HG03520 (cell line): ENCODE data around the gene IL32.

Experiments
- ATAC-seq: cut with Tn5 transposase; IDR thresholded peaks from one replicate; pipeline ENCODE4 v1.9.1; 2021; ENCODE audit warnings: mild to moderate bottlenecking, moderate library complexity; ENCODE audit not compliant: unreplicated experiment

The IL32 gene

DNA sequence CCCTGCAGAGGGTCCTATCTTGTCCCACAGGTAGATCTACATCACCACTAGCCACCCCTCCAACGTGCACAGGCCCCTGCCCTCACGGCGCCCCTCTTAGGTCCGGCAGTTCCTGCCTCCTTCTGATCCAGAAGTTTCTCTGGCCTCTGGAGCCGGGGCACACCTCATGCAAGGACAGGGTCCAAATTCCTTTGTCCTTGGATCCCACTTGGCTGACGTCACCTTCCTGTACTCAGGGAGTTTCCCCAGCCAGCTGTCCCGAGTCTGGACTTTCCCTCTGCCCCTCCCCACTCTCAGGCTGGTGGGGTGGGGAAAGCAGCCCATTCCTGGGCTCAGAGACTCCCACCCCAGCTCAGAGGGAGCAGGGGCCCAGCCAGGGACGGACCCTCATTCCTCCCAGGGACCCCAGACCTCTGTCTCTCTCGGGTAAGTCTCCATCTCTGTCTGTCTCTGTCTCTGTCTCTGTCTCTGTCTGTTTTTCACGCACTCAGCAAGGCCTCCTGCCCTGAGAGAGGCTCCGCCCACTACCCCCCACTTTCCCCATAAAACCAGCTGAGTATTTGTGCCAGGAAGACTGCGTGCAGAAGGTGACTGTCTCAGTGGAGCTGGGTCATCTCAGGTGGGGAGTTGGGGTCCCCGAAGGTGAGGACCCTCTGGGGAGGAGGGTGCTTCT, at the start of gene IL32:
TSS of gene IL32 (plus strand) at position 572 of the 673 bp plus-strand sequence. CDS start 172 bp downstream, outside the sequence.
- no peak for ATAC-seq

DNA sequence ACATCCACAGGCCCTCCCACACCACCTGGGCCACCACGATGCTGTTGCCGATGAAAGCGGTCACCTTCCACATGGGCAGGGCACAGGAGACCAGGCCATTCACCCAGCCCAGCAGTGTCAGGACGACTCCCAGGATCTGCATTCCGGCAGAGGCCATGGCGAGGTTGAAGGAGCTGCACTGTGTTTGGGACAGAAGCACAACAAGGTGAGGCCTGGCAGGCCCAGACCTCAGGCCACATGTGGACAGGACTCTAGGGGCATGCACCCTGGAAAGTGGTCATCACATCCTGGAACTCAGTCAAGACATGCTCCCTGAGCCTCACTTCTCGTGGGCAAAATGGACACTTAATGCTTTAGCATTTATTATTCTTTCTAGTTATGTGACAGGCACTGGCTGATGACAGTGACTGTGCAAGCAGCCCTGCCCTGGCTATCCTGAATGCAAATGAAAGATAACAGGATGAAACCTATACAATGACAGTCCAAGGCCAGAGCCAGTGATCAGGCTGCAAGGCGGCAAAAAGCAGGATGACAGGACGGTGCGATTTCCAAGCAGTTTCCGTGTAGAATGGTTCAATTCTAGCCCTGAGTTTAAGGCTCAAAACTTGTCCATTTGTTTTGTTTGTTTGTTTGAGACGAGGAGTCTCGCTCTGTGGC, 49.4 kb upstream of the IL32 start:
- ATAC-seq: no peak

- ATAC-seq: no peak
These were observed 48.1 kb upstream of the IL32 start for GRCh38 chr16:3017344-3017743.

DNA sequence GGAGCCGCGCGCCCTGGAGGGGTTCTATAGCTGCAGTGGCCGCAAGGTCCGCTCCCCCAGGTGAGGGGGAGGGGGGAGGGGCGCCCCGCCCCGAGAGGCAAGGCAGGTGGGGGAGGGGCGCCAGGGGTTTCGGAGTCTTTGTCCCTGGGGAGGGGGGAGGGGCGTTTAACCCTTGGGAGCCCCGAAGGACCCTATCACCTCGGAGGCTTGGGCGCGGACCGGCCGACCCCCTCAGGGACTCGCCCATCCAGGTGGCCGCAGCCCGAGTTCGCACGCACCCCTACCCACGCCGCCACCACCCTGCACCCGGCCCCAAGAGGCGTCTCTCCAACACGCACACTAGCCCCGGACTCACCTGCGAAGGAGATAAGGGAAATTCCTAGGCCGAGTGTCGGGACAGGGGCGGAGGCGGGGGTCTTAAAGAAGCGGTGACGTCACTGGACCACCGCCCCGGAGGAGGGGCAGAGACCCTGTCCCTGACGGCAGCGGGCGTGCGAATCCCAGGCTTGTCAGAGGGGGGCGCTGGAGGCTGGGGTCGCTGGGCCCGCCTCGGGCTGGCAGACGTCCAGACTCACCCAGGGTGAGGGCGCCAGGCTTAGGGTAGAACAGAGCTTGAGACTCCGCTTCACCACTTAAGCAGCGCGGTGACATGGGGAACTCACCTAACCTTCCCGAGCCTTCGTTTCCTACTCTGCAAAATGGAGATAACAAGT, 47.5 kb upstream of the IL32 start, which contains the start of gene CLDN6:
TSS of gene CLDN6 (minus strand) at position 390 of the 713 bp plus-strand sequence. CDS start 2,162 bp downstream, outside the sequence.
- no peak for ATAC-seq

- no peak for ATAC-seq
These were observed 45.7 kb upstream of the IL32 start for GRCh38 chr16:3019594-3020246.

DNA sequence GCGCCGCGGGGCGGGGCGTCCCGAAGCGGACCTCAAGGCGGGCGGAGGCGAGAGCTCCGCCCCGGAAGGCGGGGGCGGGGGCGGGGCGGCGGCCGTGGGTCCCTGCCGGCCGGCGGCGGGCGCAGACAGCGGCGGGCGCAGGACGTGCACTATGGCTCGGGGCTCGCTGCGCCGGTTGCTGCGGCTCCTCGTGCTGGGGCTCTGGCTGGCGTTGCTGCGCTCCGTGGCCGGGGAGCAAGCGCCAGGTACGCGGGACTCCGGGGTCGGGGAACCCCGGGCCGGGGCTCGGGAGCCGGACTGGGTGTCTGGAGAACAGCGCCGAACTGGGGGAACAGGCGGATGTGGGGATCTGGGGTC, 45.2 kb upstream of the IL32 start, which contains the start of gene TNFRSF12A:
TSS of gene TNFRSF12A (plus strand) at position 122 of the 357 bp plus-strand sequence. CDS start at position 152, 30 bp downstream.
- ATAC-seq: no peak

GRCh38 chr16:3020604-3021448, 44.6 kb upstream of the IL32 start:
- ATAC-seq: no peak

- no peak for ATAC-seq
These were observed 43.8 kb upstream of the IL32 start for GRCh38 chr16:3021449-3022207.

- ATAC-seq: no peak
These were observed 43.2 kb upstream of the IL32 start for GRCh38 chr16:3022208-3022683.

GRCh38 chr16:3022684-3023414, 42.6 kb upstream of the IL32 start:
- no peak for ATAC-seq

DNA sequence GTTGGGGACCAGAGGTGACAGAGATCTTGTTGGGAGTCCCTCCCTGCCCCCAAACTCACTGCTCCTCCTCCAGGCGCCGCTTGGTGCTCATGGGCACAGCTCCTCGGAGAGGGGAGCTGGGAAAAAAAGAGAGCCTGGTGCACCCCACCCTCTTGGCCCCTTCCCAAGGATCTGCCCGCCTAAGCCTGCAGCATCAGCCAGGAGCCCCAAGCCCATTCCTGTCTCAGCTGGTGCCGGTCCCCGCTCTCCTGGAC, 42.1 kb upstream of the IL32 start:
- ATAC-seq: no peak

DNA sequence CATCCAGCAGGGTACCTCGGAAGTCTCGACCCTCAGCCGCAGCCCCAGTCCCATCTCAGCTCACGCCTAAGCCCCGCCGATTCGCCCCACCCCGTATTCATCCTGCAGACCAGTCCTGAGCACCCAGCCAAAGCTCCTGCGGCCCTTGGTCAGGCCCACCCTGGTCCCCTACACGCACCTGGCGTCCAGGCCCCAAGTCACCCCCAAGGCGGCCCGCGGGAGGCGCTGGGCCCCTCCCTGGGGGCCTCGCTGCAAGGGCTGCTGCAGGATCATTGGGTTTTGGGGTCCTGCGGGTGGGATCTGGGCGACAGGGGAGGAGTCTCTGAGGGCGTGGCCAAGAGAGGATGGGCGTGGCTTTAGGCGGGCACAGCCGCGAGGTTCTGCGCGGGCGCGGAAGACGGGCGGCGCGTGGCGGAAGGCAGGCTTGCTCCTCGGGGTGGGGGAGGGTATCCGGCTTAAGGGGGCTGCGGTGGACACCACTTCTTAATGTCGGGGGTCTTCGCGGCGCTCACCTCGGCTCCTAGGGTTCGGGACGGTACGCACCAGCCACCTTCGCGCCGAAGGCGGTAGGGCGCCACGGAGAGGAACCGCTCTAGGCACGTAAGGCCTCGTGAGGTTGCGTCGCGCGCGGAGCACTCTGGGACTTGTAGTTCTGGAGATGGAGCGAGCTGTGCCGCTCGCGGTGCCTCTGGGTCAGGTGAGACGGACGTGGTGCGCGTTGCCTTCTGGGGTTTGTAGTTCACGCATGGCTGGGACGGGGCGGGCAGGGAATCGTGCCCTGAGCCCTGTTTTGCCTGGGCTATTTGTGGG, 41.6 kb upstream of the IL32 start, which contains the start of the genes HCFC1R1 and THOC6:
TSS of gene HCFC1R1 (minus strand) at position 274 of the 810 bp plus-strand sequence. CDS start at position 273, 1 bp downstream.
TSS of gene THOC6 (plus strand) at position 367 of the 810 bp plus-strand sequence. CDS start at position 659, 292 bp downstream.
- ATAC-seq: peak; percentile 78

DNA sequence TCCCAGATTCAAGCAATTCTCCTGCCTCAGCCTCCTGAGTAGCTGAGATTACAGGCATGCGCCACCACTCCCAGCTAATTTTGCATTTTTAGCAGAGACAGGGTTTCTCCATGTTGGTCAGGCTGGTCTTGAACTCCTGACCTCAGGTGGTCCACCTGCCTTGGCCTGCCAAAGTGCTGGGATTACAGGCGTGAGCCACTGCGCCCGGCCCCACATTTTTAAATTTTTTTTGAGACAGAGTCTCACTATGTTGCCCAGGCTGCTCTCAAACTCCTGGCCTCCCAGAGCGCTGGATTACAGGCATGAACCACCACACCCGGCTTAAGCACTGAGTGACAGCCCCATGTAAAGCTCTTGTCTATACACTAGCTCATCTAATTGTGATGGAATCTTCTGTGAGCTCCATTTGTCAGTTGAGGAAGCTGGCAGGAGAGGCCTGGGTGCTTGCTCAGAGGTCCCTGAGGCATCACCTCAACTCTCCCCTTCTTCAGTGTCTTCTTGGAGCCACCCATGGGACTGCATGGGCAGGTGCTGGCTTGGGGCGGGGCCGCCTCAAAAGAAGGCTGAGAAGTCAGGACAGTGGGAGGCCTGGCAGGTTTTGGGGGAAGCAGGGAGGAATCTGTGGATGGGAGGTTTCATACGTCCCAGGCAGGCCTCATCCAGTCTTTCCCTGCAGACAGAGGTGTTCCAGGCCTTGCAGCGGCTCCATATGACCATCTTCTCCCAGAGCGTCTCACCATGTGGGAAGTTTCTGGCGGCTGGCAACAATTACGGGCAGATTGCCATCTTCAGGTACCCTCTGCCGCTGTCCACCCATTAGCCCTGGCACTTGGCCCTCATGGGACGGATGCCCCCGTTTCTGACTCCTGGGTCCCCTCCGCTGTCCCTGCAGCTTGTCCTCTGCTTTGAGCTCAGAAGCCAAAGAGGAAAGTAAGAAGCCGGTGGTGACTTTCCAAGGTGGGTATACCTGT, 40.1 kb upstream of the IL32 start:
- no peak for ATAC-seq

GRCh38 chr16:3026003-3026378, 39.4 kb upstream of the IL32 start:
- no peak for ATAC-seq

GRCh38 chr16:3026609-3027488, 38.6 kb upstream of the IL32 start:
- ATAC-seq: no peak

GRCh38 chr16:3027489-3027795, 38.0 kb upstream of the IL32 start:
- ATAC-seq: no peak
